ENCODE data around the gene TSC22D1. TPM values are rescaled to one million over a fixed set of nuclear protein-coding genes. Genes with fewer than 3 reads are reported as not detected.

TSC22D1 gene
- total RNA-seq, 1 experiment from 2014 or later = 37.2 TPM

- no peaks in the 10 kb centered on the region for H3K9me3 ChIP-seq (ENCODE audit: low read depth, low read length, poor library complexity, severe bottlenecking)
- peaks cover 11% of the 10 kb centered on the region for H3K4me1 ChIP-seq (ENCODE audit: insufficient read depth, low read length, poor library complexity, severe bottlenecking)
- no TSS peak for BruUV-seq (replicated peaks)
- H3K36me3 ChIP-seq (ENCODE audit: insufficient read depth, low read length, poor library complexity, severe bottlenecking) = peaks cover 18% of the 10 kb centered on the region
- ChIA-PET CTCF (no interaction called here), POLR2A (ENCODE audit: low non-redundant PET) (no interaction called here)
- H3K4me3 ChIP-seq (ENCODE audit: low read depth, low read length, poor library complexity, severe bottlenecking) = no peak overlapping the region
- intact Hi-C loops (cut with micrococcal nuclease; ENCODE audit: unreplicated experiment) = no loop called here
- no peaks in the 10 kb centered on the region for H3K27me3 ChIP-seq (replicated peaks; ENCODE audit: insufficient read depth, low read depth, low read length, poor library complexity)
- TF ChIP-seq EZH2 (IDR thresholded peaks at IDR 0.05; ENCODE audit: borderline replicate concordance, low read depth, low read length, poor library complexity, severe bottlenecking) (no peak), CTCF (conservative IDR thresholded peaks at IDR 0.05; ENCODE audit: low read depth, low read length) (no peak)
- H3K27ac ChIP-seq (ENCODE audit: low read depth, low read length, poor library complexity, severe bottlenecking) = no peak overlapping the region
- DNase-seq (ENCODE audit: low spot score) = no peak
These were observed 143.5 kb downstream of the TSC22D1 start for GRCh38 chr13:44432650-44433049.

GRCh38 chr13:44431150-44431549 lies 145.0 kb downstream of the TSC22D1 start:
- intact Hi-C loops (cut with micrococcal nuclease; ENCODE audit: unreplicated experiment) = no loop called here

GRCh38 chr13:44429311-44429710 lies 146.8 kb downstream of the TSC22D1 start:
- DNase-seq (ENCODE audit: low spot score) = no peak
- Histone ChIP-seq H3K27me3 (replicated peaks; ENCODE audit: insufficient read depth, low read depth, low read length, poor library complexity) (no peaks in the 10 kb centered on the region), H3K36me3 (ENCODE audit: insufficient read depth, low read length, poor library complexity, severe bottlenecking) (peaks cover 16% of the 10 kb centered on the region), H3K27ac (ENCODE audit: low read depth, low read length, poor library complexity, severe bottlenecking) (no peak overlapping the region), H3K9me3 (ENCODE audit: low read depth, low read length, poor library complexity, severe bottlenecking) (no peaks in the 10 kb centered on the region), H3K4me3 (ENCODE audit: low read depth, low read length, poor library complexity, severe bottlenecking) (no peak overlapping the region), H3K4me1 (ENCODE audit: insufficient read depth, low read length, poor library complexity, severe bottlenecking) (no peaks in the 10 kb centered on the region)
- TF ChIP-seq EZH2 (IDR thresholded peaks at IDR 0.05; ENCODE audit: borderline replicate concordance, low read depth, low read length, poor library complexity, severe bottlenecking) (no peak), CTCF (conservative IDR thresholded peaks at IDR 0.05; ENCODE audit: low read depth, low read length) (no peak)
- CTCF ChIA-PET = no interaction called here
- intact Hi-C loops (cut with micrococcal nuclease; ENCODE audit: unreplicated experiment) = no loop called here
- POLR2A ChIA-PET (ENCODE audit: low non-redundant PET) = no interaction called here
- no TSS peak for BruUV-seq (replicated peaks)

More at GRCh38 chr13:44431150-44431549, 145.0 kb downstream of the TSC22D1 start:
- ChIA-PET CTCF (no interaction called here), POLR2A (ENCODE audit: low non-redundant PET) (no interaction called here)
- Histone ChIP-seq H3K9me3 (ENCODE audit: low read depth, low read length, poor library complexity, severe bottlenecking) (no peaks in the 10 kb centered on the region), H3K36me3 (ENCODE audit: insufficient read depth, low read length, poor library complexity, severe bottlenecking) (peaks cover 18% of the 10 kb centered on the region), H3K27ac (ENCODE audit: low read depth, low read length, poor library complexity, severe bottlenecking) (no peak overlapping the region), H3K4me3 (ENCODE audit: low read depth, low read length, poor library complexity, severe bottlenecking) (no peak overlapping the region), H3K27me3 (replicated peaks; ENCODE audit: insufficient read depth, low read depth, low read length, poor library complexity) (no peaks in the 10 kb centered on the region), H3K4me1 (ENCODE audit: insufficient read depth, low read length, poor library complexity, severe bottlenecking) (peaks cover 7% of the 10 kb centered on the region)
- no TSS peak for BruUV-seq (replicated peaks)
- TF ChIP-seq CTCF (conservative IDR thresholded peaks at IDR 0.05; ENCODE audit: low read depth, low read length) (no peak), EZH2 (IDR thresholded peaks at IDR 0.05; ENCODE audit: borderline replicate concordance, low read depth, low read length, poor library complexity, severe bottlenecking) (no peak)
- no peak for DNase-seq (ENCODE audit: low spot score)

Data from A673 (cell line).